Pancreas (tissue), 10 donors: ENCODE data around the gene ZMIZ2. TPM values are rescaled to one million over a fixed set of nuclear protein-coding genes. Genes with fewer than 3 reads are reported as not detected.
A peak's percentile ranks its signal among the peaks of the same experiment; 100 is the strongest.

Source experiments
- ATAC-seq, 4 donors: fragments of 200-7000 bp; cut with Tn5 transposase; one replicate each; pipeline versions ENCODE4 v1.8.0 to v1.9.1; 2020; ENCODE audit warnings: mild to moderate bottlenecking in 4 of 4, moderate library complexity in 4 of 4
- DNase-seq, 6 donors: peaks; one replicate each; pipeline ENCODE4 v3.0.0-alpha.2; 2020
- FAIRE-seq: peaks from 2 replicates; lab custom pipeline; 2012; peaks lifted over from hg19 to GRCh38; lab: Jason Lieb, UNC
- H3K27ac ChIP-seq, 4 donors: fragments of 200-600 bp; sonication (generic); 1 replicate in 3 of 4; 2 replicates in 1 of 4; pipeline versions ENCODE4 v1.5.0 to v1.8.0; 2020
- H3K27me3 ChIP-seq, 4 donors: fragments of 200-600 bp; one replicate each; pipeline ENCODE4 v1.8.0; 2021
- H3K36me3 ChIP-seq, 3 donors: fragments of 200-600 bp; sonication (generic) in 1 of 3; one replicate each; pipeline versions ENCODE4 v1.5.0 to v1.8.0; 2020 to 2021
- H3K4me1 ChIP-seq, 3 donors: fragments of 200-600 bp; one replicate each; pipeline ENCODE4 v1.8.0; 2021
- H3K4me3 ChIP-seq, 4 donors: fragments of 200-600 bp; sonication (generic) in 2 of 4; one replicate each; pipeline versions ENCODE4 v1.5.0 to v1.8.0; 2020 to 2021
- H3K9me3 ChIP-seq, 4 donors: fragments of 200-600 bp; one replicate each; pipeline ENCODE4 v1.8.0; 2021
- WGBS, 2 donors: extraction: QIAGEN DNeasy Blood & Tissue Kit; methylation state at CpG; one replicate each; pipeline ENCODE4 v1.1.7; 2013; 5-methylcytosine and 5-hydroxymethylcytosine counted together
- intact Hi-C, 3 donors: fragments of 100-400 bp; cut with DNase I; formaldehyde crosslinking; loops; one replicate each; pipeline versions ENCODE4 v1.11.1 to v1.14.2; 2022
- polyA plus RNA-seq, 2 donors: library from polyadenylated mRNA; stranded (reverse); fragments of 200-250 nt; gene quantifications; one replicate each; pipeline ENCODE4 v1.2.3, GENCODE V29; 2013
- total RNA-seq, 6 donors: library from RNA; stranded (reverse); fragmentation: NEBNext Ultra II Directional in 4 of 6; extraction: Animal tissue kit (Norgen Biotek cat#: 25700) in 4 of 6; gene quantifications; one replicate each; pipeline versions ENCODE4 v1.2.1 to v1.2.4, GENCODE V29; 2021 to 2023
- TF ChIP-seq, protein P1 (sequence below), 4 donors: fragments of 200-600 bp; sonication (generic) in 3 of 4; IDR thresholded peaks; one replicate each; pipeline versions ENCODE4 v1.5.0 to v1.8.0; 2021; ENCODE audit warnings: antibody characterized with exemption in 4 of 4
- donor health status: healthy with polysubstance abuse.
- donor health status: DM: no; HTN: no; CAD: no; lungs with moderate emphysema.
- donor health status: DM: no; HTN: no; CAD: no.
- donor health status: control.
- donor health status: control.
- donor health status: Bipolar disorder and iron deficiency.
- donor health status: DM: yes; HTN: yes; CAD: no.
- donor health status: DM: no; HTN: no; CAD: no.
- donor health status: DM: no; HTN: no; CAD: no.
- donor health status: DM: yes; HTN: yes; CAD: no.

The ZMIZ2 gene
- total and polyA plus RNA-seq, 8 donors, result 38.4 to 199 (median 58.1) TPM

DNA sequence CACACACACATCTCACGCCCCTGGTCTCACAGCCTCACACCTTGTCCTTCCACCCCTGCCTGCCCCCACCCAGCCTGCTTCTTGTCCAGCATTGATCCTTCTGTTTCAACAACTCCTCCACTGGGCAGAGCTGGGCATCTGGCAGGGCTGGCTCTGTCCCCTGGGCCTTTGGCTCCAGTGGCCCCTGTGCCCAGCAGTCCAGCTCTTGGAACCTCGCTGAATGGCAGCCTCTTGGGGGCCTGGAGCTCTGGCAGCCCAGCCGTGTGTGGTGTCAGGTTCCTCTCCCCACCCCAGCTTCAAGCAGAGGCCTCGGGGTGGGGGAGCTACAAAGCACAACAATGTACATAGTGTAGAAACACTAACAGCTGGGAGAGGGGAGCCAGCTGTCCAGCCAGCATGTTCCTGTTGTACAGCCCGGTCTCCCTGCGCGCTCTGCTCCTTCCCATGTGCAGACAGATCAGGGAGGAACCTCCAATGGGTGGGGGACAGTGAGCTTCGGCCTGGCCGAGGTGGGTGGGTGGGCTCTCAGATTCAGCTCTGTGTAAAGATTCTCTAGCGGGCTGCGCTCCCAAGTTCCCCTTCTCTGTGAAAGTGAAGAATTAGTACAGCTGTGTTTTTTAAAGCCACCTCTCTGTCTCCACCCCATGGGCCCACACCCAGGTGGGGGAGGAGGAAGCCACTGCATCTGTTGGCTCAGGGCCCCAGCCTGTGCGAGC is 19.4 kb downstream of the ZMIZ2 start:
- H3K27ac ChIP-seq, result peak overlapping the region; percentile 79 to 87 (median 83)
- peaks cover 10 to 36% (median 12%) of the 10 kb centered on the region in 3 donors for H3K4me1 ChIP-seq
- H3K27me3 ChIP-seq, result no peaks in the 10 kb centered on the region
- H3K36me3 ChIP-seq, result peaks cover 3 to 42% (median 27%) of the 10 kb centered on the region in 3 donors
- no peaks in the 10 kb centered on the region for H3K9me3 ChIP-seq
- ATAC-seq, result peak; percentile 82 to 83 (median 82)
- FAIRE-seq, result no peak
- TF ChIP-seq, protein P1, sequence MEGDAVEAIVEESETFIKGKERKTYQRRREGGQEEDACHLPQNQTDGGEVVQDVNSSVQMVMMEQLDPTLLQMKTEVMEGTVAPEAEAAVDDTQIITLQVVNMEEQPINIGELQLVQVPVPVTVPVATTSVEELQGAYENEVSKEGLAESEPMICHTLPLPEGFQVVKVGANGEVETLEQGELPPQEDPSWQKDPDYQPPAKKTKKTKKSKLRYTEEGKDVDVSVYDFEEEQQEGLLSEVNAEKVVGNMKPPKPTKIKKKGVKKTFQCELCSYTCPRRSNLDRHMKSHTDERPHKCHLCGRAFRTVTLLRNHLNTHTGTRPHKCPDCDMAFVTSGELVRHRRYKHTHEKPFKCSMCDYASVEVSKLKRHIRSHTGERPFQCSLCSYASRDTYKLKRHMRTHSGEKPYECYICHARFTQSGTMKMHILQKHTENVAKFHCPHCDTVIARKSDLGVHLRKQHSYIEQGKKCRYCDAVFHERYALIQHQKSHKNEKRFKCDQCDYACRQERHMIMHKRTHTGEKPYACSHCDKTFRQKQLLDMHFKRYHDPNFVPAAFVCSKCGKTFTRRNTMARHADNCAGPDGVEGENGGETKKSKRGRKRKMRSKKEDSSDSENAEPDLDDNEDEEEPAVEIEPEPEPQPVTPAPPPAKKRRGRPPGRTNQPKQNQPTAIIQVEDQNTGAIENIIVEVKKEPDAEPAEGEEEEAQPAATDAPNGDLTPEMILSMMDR (IDR thresholded peaks at IDR 0.05), result no peak
- 33 to 35% methylated on average over 12 of the region's 12 CpGs for WGBS, 2 donors
- H3K4me3 ChIP-seq, result peak overlapping the region in 1 of 4 donors; percentile 0
- intact Hi-C loops, result no loop called here
- DNase-seq, result peak; percentile 74 to 92 (median 84)

DNA sequence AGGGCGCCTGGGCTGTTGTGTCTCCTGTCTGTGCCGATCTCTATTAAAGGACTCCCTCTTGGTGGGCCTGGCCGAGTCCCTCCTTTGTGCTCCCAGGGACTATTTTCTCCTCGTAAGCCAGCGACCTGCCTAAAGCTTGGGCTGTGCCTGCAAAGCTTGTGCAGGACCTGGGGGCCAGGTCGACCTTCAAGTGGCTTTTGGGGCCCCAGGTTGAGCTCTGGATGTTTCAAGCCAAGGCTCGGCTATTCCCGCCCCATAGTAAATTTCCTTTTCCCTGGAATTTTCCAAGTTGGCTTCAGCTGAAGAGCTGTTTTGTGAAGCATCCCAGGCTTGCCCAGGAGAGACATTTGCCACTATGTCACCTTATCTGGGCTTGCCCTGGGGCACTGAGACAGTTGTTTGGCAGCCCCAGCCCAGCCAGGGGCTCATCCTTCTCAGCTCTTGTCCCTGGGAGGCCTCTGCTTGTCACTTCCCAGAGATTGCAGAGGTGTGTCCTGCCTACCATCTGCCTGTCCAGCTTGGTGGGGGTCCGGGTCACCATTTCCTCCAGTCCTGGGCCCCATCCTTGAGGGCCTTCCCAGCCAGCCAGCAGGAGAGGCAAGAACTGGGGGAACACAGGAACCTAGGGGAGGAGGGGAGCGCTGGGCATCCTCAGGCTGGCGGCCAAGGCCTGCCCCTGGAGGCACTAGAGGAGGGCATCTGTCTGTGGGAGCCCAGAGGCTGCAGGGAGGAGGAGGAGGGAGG is 20.2 kb downstream of the ZMIZ2 start:
- Histone ChIP-seq H3K27ac (peak overlapping the region; percentile 79 to 87 (median 83)), H3K4me1 (peaks cover 10 to 36% (median 12%) of the 10 kb centered on the region in 3 donors), H3K9me3 (no peaks in the 10 kb centered on the region), H3K36me3 (peaks cover 3 to 35% (median 20%) of the 10 kb centered on the region in 3 donors), H3K27me3 (no peaks in the 10 kb centered on the region), H3K4me3 (peak overlapping the region in 1 of 4 donors; percentile 0)
- ATAC-seq (peak; percentile 1 to 4 (median 3)), FAIRE-seq (no peak), DNase-seq (peak in 2 of 6 donors; percentile 34 to 66)
- TF ChIP-seq, protein P1 (IDR thresholded peaks at IDR 0.05), result no peak
- intact Hi-C loops, result no loop called here
- WGBS, 2 donors, result 39 to 47% methylated on average over 11 of the region's 11 CpGs

DNA sequence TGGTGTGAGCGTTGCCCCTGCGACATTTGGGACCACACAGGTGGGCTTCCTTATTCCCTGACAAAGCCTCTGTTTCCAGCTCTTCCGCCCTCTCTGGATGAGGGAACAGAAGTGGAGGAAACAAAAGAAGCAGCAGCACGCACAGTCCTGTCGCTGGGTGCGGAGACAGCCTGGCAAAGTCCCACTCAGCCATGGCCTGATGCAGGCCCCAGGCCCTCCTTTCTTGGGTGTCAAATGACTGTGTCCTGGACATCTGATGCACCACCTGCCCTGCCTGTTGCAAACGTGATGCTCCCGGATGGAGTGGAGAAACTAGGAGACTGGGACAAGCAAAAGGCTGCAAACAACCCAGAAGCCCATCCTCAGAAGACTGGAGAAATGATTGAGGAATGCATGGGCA is 20.7 kb downstream of the ZMIZ2 start:
- TF ChIP-seq, protein P1 (IDR thresholded peaks at IDR 0.05), result no peak
- H3K4me1 ChIP-seq, result peaks cover 10 to 36% (median 12%) of the 10 kb centered on the region in 3 donors
- H3K4me3 ChIP-seq, result no peak overlapping the region
- FAIRE-seq, result no peak
- no peaks in the 10 kb centered on the region for H3K9me3 ChIP-seq
- H3K27ac ChIP-seq, result peak overlapping the region in 3 of 4 donors; percentile 16 to 80 (median 35)
- no peaks in the 10 kb centered on the region for H3K27me3 ChIP-seq
- intact Hi-C loops, result no loop called here
- H3K36me3 ChIP-seq, result peaks cover 3 to 29% (median 15%) of the 10 kb centered on the region in 3 donors
- DNase-seq, result peak in 1 of 6 donors; percentile 60
- no peak for ATAC-seq
- 77 to 80% methylated on average over 8 of the region's 8 CpGs for WGBS, 2 donors

DNA sequence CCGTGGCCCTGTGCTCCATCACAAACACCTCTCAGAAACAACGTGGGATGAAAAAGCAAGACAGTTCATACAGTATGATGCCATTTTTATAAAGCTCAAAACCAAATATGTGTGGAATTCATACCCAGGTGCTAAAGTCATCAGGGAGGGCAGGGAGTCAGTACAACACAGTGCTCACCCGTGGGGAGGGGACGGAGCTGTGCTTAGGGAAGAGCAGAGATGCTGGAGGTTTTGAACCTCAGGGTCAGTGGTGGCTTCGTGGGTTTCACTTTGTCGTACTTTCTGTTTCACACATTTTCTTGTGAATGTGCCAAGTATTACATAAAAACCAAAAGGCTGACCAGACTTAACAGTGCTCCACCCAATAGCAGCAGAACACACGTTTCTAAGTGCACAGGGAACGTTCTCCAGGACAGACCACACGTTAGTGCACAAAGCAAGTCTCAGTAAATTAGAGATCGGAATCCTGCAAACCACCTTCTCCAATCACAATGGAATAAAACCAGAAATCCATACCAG is 21.2 kb downstream of the ZMIZ2 start:
- H3K4me3 ChIP-seq, result peak overlapping the region in 1 of 4 donors; percentile 3
- 24 to 27% methylated on average over 10 of the region's 10 CpGs for WGBS, 2 donors
- intact Hi-C loops, result no loop called here
- FAIRE-seq (no peak), ATAC-seq (peak; percentile 11 to 59 (median 40)), DNase-seq (peak in 2 of 6 donors; percentile 20 to 32)
- H3K4me1 ChIP-seq, result peaks cover 10 to 36% (median 12%) of the 10 kb centered on the region in 3 donors
- TF ChIP-seq, protein P1 (IDR thresholded peaks at IDR 0.05), result no peak
- peak overlapping the region in 3 of 4 donors; percentile 16 to 80 (median 35) for H3K27ac ChIP-seq
- no peaks in the 10 kb centered on the region for H3K9me3 ChIP-seq
- no peaks in the 10 kb centered on the region for H3K27me3 ChIP-seq
- H3K36me3 ChIP-seq, result peaks cover 0 to 24% (median 10%) of the 10 kb centered on the region in 3 donors
